GM19468 (cell line): ENCODE results near the gene CSHL1.

Experiments
- ATAC-seq: cut with Tn5 transposase; IDR thresholded peaks from one replicate; pipeline ENCODE4 v1.9.1; 2021; ENCODE audit warnings: mild to moderate bottlenecking, moderate library complexity, moderate number of reproducible peaks; ENCODE audit not compliant: unreplicated experiment; ENCODE audit errors: extremely low read depth

Gene CSHL1

GRCh38 chr17:63911041-63911635 lies at the start of gene CSHL1:
TSS of gene CSHL1 (minus strand) at chr17:63911258. CDS start at chr17:63911196, 62 bp downstream.
- no peak for ATAC-seq

DNA sequence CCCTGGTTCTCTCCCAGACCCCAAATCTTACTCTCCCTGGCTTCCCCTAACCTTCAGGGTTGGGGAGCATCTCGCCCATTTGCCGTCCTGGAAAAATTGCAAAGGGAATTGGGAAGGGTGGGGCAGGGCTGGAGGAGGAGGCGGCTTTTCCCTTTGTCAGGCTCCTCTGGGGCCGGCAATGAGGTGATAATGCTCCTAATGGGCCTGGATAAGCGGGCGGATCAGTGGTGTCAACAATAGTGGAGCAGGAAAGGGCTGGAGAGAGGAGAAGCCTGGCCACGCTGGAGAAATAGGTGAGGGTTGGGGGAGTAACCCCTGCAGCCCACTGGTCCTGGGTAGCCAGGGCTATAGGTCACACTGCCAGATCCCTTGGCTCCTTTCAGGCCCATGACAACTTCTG lies 49.4 kb upstream of the CSHL1 start:
- no peak for ATAC-seq

- ATAC-seq = no peak
Observed at GRCh38 chr17:63960006-63960405, 48.9 kb upstream of the CSHL1 start.

GRCh38 chr17:63956296-63956920 lies 45.4 kb upstream of the CSHL1 start:
- no peak for ATAC-seq

DNA sequence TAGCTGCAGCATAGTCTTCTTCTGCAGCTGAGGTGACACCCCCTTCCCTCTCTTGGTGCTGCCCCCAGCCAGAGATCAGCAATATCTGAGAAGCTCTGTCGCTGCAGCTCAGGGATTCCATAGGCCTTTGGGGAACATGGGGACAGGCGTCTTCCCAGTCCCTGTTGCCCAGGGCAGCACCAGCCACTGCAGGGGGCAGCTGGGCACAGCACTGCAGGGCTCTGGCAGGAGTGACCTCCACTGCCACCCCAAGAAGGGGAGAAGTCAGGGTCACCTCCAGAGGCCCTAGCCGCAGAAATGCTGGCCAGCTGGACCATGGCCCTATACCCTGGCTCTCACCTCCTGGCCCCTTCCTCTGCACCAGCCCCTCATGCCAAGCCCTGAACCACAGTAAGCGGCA lies 44.7 kb upstream of the CSHL1 start:
- ATAC-seq = no peak

GRCh38 chr17:63955232-63955631 lies 44.2 kb upstream of the CSHL1 start:
- no peak for ATAC-seq

DNA sequence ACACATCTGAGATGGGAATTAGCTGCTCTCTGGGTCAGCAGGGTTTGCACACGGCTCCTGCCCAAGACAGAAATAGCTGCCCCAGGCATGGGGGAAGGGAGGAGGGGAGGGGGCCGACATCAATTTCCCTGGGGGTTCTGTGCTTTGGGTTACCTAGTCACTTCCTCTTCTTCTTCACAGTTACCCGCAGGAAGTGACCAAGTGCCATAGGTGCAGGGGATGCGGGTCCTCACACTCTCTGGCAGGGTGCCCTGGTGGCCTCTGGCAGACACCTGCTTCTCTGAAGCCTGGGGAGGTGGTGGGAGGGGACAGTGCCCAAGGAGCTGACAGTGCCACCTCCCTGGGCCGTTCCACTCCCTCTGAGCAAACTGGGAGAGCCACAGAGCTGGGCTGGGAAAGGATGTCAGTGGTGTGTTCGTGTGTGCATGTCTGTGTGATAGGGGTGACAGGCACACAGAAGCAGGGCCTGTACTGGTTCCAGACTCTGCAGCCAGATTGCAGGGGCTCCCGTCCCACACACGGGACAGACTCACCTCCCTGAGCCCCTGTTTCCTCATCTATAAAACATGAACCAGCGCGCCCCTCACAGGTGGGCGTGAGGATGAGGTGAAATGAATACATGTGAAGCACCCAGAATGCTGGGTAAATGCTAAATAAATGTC lies 43.5 kb upstream of the CSHL1 start:
- no peak for ATAC-seq

GRCh38 chr17:63950940-63951907 lies 40.2 kb upstream of the CSHL1 start:
- ATAC-seq = no peak

GRCh38 chr17:63949576-63950250 lies 38.7 kb upstream of the CSHL1 start:
- no peak for ATAC-seq

DNA sequence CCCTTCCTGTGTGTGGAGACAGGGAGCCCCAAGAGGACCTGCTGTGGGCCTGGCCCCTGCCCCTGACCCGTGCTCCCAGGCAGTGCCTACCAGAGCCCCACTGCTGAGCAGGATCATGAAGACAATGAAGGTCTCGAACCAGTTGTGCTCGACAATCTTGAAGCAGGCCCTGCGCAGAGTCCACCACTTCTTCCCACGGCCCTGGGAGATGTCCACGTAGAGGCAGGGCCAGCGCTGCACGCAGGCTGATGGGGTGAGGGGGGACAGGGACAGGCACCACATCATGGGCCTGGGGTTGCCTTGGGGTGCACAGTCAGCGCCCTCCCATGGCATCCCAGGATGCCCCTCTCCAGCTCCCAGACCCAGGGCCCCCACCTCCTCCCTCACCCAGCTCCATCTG lies 37.5 kb upstream of the CSHL1 start:
- no peak for ATAC-seq

DNA sequence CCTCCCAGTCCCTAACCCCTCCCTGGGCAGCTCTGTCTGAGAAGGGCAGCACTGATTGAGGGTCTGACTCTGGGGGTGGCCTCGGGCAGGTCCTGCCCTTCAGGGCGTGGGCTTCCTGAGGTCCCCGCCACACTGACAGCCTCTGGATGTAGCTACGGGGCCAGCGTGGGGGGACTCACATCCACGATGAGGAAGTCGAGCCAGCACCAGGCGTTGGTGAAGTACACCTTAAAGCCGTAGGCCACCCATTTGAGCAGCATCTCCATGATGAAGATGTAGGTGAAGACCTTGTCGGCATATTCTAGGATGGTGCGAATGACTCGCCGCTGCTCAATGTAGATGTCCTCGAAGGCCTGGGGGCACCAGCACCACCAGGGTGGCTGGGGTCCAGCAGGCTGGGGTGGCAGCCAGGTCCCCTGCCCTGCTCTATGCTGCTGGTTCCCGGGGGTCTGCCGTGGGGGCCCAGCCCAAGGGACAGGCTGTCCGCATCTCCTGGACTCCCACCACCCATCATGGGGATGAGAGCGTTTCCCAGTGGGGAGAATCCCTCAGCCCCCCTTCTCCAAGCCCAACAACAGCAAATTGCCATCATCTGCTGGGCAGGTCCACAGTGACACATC lies 36.8 kb upstream of the CSHL1 start:
- ATAC-seq = no peak

DNA sequence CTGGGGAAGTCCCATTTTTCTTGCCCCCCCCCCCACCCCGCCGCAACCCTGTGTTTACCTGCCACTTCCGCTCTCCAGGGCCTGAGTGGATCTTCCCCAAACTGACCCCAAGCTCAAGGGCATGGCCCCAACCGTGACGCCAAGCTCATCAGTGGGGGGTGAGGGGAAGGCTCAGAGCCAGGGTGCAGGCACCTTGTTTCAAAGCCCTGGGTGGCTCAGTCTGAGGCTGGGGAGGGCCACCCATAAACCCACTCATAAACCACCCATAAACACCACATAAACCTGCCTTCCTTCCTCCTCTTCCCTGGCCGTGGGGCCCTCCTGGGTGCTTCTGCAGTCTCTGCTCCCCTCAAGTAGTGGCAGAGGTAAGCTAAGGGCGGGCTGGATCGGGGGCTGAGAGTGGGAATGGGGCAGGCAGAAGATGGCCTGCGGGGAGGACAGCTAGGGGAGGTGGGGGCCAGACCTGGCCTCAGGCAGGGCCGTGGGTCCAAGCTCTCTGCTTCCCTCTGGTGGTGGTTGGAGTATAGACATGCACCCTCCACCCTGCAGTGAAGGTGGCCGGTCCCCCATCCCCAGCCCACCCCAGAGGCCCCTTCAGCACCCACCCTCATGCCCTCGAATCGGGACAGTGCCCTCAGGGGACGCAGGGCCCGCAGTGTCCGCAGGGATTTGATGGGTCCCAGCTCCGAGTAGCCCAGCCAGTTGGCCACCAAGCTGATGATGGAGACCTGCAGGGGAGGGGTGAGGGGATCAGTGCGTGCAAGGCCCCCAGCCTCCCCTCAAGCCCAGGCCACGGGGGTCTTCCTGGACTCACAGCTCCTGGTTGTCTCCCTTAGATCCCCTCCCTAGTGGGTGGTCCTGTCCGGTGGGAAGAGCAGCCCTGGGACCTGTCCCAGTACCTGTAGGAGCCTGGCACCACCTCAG lies 35.6 kb upstream of the CSHL1 start:
- ATAC-seq = no peak

- ATAC-seq = no peak
Observed at GRCh38 chr17:63945784-63946439, 34.9 kb upstream of the CSHL1 start.

GRCh38 chr17:63944736-63945499 lies 33.9 kb upstream of the CSHL1 start:
- no peak for ATAC-seq

- no peak for ATAC-seq
Observed at GRCh38 chr17:63943745-63944144, 32.7 kb upstream of the CSHL1 start.

DNA sequence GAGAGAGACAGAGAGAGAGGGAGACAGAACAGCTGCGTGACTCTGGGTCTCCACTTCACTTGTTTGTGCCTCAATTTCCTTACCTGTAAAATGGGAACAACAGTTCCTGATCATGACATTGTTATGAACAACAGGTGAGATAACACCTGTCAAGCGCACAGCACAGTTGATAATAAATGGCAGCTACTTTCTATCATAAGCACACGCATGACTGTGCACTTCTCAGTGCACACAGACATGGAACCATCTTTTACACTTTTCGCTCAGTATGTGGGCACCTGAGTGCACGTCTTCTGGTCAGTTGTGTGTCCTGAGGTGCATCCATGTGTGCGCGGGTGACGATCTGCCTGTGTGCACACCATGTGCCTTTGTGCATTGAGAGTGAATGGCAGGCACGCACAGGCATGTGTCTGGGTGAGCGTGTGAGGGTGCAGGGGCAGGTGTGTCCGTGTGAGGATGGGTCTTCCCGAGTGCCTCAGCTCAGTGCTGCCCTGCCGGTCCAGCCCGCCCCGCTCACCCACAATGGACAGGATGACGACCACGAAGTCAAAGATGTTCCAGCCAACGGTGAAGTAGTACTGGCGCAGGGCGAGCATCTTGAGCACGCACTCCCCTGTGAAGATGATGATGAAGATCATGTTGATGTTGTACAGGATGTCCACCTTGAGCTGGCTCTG lies 31.4 kb upstream of the CSHL1 start:
- ATAC-seq = no peak

DNA sequence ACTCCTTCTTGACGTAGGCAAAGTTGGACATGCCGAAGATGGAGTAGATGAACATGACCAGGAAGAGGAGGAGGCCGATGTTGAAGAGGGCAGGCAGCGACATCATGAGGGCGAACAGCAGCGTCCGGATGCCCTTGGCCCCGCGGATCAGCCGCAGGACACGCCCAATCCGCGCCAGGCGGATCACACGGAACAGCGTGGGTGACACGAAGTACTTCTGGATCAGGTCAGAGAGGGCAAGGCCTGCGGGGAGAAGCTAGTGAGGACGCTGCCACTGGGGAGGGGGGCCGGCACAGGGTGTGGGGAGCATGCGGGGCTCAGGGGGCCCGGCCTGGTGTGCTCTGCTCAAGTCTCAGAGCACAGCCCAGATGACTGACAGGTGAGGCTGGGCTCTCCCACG lies 30.7 kb upstream of the CSHL1 start:
- ATAC-seq = no peak
